ENCODE results near the gene DICER1. TPM values are rescaled to one million over a fixed set of nuclear protein-coding genes. Genes with fewer than 3 reads are reported as not detected.

Gene DICER1
- total and polyA plus RNA-seq, 2 experiments from 2014 or later: 20.0 to 111 TPM

- WGBS (ENCODE audit: low lambda C conversion rate, missing lambda C conversion rate): 95% methylated on average over 4 of the region's 4 CpGs
- Histone ChIP-seq H3K79me2 (no peaks in the 10 kb centered on the region), H3K36me3 (replicated peaks; ENCODE audit: insufficient read depth, low read depth) (peaks cover 3% of the 10 kb centered on the region), H3K9me3 (ENCODE audit: low read depth) (no peaks in the 10 kb centered on the region), H3K4me1 (ENCODE audit: insufficient read depth) (no peaks in the 10 kb centered on the region), H3K27me3 (no peaks in the 10 kb centered on the region), H3K27ac (no peak overlapping the region), H3K4me3 (no peak overlapping the region), H3K9me2 (replicated peaks; ENCODE audit: insufficient read depth) (no peaks in the 10 kb centered on the region), H2AFZ (no peak overlapping the region), H4K20me1 (ENCODE audit: insufficient read depth, poor library complexity, severe bottlenecking) (no peaks in the 10 kb centered on the region), H3K4me2 (no peak overlapping the region)
- DNase-seq (ENCODE audit: low spot score): no peak
- TF ChIP-seq EZH2 (IDR thresholded peaks at IDR 0.05; ENCODE audit: borderline replicate concordance): no peak
- TF ChIP-seq EZH2phosphoT487 (IDR thresholded peaks at IDR 0.05; ENCODE audit: low read depth, severe bottlenecking, unreplicated experiment): no peak
- TF ChIP-seq CTCF (IDR thresholded peaks at IDR 0.05; ENCODE audit: poor library complexity): no peak
Observed at GRCh38 chr14:95113476-95113875, 43.9 kb downstream of the DICER1 start.

- 84% methylated on average over 2 of the region's 2 CpGs for WGBS (ENCODE audit: low lambda C conversion rate, missing lambda C conversion rate)
- H3K9me2 ChIP-seq (replicated peaks; ENCODE audit: insufficient read depth): no peaks in the 10 kb centered on the region
- H2AFZ ChIP-seq: no peak overlapping the region
- H3K27me3 ChIP-seq: no peaks in the 10 kb centered on the region
- H3K9me3 ChIP-seq (ENCODE audit: low read depth): no peaks in the 10 kb centered on the region
- no peaks in the 10 kb centered on the region for H3K4me1 ChIP-seq (ENCODE audit: insufficient read depth)
- peaks cover 3% of the 10 kb centered on the region for H3K36me3 ChIP-seq (replicated peaks; ENCODE audit: insufficient read depth, low read depth)
- H3K4me3 ChIP-seq: no peak overlapping the region
- TF ChIP-seq EZH2phosphoT487 (IDR thresholded peaks at IDR 0.05; ENCODE audit: low read depth, severe bottlenecking, unreplicated experiment) (no peak), CTCF (IDR thresholded peaks at IDR 0.05; ENCODE audit: poor library complexity) (no peak), EZH2 (IDR thresholded peaks at IDR 0.05; ENCODE audit: borderline replicate concordance) (no peak)
- no peak for DNase-seq (ENCODE audit: low spot score)
- H3K4me2 ChIP-seq: no peak overlapping the region
- H3K79me2 ChIP-seq: no peaks in the 10 kb centered on the region
- no peaks in the 10 kb centered on the region for H4K20me1 ChIP-seq (ENCODE audit: insufficient read depth, poor library complexity, severe bottlenecking)
- H3K27ac ChIP-seq: no peak overlapping the region
Observed at GRCh38 chr14:95111507-95112164, 45.7 kb downstream of the DICER1 start.

DNA sequence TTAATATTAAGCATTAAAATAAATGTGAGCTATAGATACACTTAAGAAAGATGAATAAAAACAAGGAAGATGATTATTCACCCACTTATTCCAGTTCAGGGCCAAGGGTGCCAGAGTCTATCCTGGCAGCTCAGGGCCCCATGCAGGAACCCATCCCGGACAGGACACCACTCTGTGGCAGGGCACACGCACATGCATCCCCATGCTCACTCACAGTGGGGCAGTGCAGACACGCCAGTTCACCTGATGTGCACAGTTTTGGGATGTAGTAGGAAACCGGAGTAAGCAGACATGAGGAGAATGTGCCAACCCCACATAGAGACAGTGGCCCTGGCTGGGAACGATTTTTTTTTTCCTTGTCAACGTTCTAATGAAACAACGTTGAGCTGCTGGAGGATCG is 47.2 kb downstream of the DICER1 start:
- no peak overlapping the region for H3K4me2 ChIP-seq
- no peaks in the 10 kb centered on the region for H3K4me1 ChIP-seq (ENCODE audit: insufficient read depth)
- H3K27ac ChIP-seq: no peak overlapping the region
- peaks cover 3% of the 10 kb centered on the region for H3K36me3 ChIP-seq (replicated peaks; ENCODE audit: insufficient read depth, low read depth)
- DNase-seq (ENCODE audit: low spot score): no peak
- H2AFZ ChIP-seq: no peak overlapping the region
- H4K20me1 ChIP-seq (ENCODE audit: insufficient read depth, poor library complexity, severe bottlenecking): no peaks in the 10 kb centered on the region
- no peak overlapping the region for H3K4me3 ChIP-seq
- 98% methylated on average over 8 of the region's 8 CpGs for WGBS (ENCODE audit: low lambda C conversion rate, missing lambda C conversion rate)
- no peaks in the 10 kb centered on the region for H3K79me2 ChIP-seq
- no peaks in the 10 kb centered on the region for H3K27me3 ChIP-seq
- H3K9me3 ChIP-seq (ENCODE audit: low read depth): no peaks in the 10 kb centered on the region
- no peaks in the 10 kb centered on the region for H3K9me2 ChIP-seq (replicated peaks; ENCODE audit: insufficient read depth)
- TF ChIP-seq CTCF (IDR thresholded peaks at IDR 0.05; ENCODE audit: poor library complexity) (no peak), EZH2 (IDR thresholded peaks at IDR 0.05; ENCODE audit: borderline replicate concordance) (no peak), EZH2phosphoT487 (IDR thresholded peaks at IDR 0.05; ENCODE audit: low read depth, severe bottlenecking, unreplicated experiment) (no peak)

Measured in hepatocyte (in vitro differentiated cells).